HG02884 (cell line): Measurements from ENCODE around the gene MIEF2.
"Not testable (repeated sequence)": the region's sequence is repeated elsewhere in the genome, so short reads cannot be mapped to it uniquely, and the experiment has no call there.

Source experiments
- ATAC-seq: cut with Tn5 transposase; IDR thresholded peaks from one replicate; pipeline ENCODE4 v1.9.1; 2021; ENCODE audit warnings: mild to moderate bottlenecking, moderate library complexity; ENCODE audit not compliant: unreplicated experiment

Gene MIEF2

DNA sequence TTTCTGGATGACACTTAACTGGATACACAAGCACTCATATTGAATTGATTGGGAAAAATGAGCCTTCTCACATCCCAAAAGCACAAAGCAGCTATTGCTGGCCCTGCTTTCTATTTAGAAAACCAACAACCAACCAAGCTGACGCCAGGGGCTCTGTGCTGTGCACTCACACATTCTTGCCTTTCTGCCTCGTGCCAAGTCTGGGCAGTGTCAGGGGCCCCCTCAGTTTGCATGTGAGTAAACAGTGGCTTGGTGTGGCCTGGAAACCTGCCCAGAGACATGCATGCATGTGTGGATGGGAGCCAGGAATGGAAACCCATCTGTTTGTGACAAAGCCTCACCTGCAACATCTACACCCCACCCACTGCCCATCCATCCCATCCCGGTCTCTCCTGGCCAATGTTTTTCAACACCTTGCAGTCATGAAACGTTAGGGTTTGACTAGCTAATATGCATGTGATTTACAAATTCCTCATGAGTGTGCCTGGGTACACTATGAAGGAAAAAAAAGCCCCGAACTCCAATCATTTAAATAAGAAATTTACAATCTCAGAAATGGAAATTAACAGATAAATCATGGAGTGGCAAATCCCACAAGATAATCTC, 20.4 kb downstream of the MIEF2 start:
- no peak for ATAC-seq

DNA sequence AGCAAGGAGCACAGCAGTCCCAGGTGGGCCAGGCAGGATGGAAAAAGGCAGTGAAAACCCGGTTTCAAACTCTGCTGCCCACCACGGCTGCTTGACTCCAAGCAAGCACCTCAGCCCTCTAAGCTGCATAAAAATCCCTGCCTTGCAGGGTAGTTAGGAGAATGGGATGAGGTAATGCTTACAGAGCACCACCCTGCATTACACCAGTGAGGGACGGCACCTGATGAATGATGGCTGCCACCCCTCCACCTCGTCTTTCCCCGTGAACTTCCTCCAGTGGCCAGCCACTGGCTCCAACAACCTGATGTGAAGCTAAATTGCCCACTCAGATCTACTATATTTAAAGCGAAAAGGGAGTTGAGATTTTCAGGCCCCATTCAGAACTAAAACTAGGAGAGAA, 21.3 kb downstream of the MIEF2 start:
- no peak for ATAC-seq

DNA sequence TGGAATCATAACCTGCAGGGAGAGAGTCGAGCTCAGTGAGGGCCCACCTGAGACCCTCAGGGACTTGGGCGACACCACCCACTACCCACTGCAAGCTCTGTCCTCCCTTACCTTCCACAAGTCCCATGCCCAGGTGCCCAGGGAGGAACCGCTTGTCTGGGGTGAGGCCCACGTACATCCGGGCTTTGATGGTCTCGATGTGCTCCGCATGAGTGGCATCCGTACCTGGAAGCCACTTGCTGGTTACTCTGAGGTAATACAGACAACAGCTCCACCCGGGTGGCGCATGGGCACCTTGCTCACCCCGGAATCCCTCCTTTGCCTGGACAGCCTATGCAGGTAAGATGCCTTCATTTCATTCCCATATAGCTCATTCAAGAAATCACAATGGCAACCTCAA, 24.8 kb downstream of the MIEF2 start:
- no peak for ATAC-seq

DNA sequence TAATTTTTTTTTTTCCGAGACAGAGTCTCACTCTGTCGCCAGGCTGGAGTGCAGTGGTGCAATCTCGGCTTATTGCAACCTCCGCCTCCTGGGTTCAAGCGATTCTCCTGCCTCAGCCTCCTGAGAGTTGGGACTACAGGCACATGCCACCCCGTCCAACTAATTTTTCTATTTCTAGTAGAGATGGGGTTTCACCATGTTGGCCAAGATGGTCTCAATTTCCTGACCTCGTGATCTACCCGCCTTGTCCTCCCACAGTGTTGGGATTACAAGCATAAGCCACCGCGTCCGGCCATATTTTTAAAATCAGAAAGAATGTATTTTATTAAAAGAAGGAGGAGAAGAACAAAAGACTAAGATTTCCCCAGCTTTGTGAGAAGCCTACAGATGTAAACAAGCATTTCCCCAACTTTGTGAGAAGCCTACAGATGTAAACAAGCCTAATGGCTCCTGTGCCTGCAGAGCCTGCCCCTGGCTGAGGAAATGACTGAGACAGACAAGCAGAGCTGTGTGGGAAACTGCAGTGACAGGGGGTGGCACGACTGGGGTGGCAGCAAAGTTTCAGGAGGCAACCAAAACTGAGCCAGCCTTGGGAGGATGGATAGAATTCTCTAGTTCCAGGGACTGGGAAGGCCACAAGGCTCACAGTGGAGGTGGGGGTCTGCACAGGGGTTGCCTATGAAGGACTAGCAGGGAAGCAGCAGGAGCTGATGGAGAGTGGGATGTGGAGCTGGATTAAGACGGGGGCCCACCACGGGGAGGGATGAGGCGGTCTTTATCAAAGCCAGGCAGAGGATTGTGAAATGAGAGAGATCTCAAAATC, 31.5 kb downstream of the MIEF2 start:
- no peak for ATAC-seq

DNA sequence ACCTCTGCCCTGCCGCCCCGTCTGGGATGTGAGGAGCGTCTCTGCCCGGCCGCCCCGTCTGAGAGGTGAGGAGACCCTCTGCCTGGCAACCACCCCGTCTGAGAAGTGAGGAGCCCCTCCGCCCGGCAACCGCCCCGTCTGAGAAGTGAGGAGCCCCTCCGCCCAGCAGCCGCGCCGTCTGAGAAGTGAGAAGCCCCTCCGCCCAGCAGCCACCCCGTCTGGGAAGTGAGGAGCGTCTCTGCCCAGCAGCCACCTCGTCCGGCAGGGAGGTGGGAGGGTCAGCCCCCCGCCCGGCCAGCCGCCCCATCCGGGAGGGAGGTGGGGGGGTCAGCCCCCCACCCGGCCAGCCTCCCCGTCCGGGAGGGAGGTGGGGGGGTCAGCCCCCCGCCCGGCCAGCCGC, 37.6 kb downstream of the MIEF2 start:
- ATAC-seq: not testable (repeated sequence)

DNA sequence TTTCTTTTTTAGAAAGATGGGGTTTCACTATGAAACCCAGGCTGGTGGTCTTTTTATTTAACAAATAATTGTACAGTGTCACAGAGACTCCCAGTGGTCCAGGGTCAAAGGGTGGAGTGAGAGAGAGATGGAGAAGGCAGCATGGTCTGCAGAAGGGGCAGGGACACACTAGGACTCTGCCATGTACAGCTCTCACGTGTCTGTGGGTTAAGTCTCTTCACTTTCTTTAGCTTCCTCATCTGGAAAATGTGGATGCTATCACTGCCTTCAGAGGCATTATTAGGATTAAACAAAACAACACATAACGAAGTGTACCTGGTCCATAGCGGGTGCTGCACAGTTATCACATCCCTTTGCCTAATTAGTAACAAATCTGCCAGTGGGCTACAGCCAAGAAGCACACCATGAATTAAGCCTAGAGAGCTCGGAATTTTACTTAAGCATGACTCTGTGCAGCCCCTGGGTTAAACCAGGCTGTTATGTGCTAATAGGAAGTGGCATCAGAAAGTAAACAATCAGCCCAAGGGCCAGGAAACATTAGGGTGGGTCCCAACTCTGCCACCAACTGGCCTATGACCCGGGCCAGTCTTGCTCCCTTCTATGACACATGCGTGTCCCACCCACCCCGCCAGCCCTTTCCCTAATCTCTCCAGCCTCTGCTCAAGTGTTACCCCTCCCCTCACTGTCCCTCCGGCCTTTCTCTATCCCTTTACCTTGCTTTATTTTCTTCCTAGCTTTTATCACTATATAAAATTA, 40.4 kb downstream of the MIEF2 start:
- no peak for ATAC-seq

DNA sequence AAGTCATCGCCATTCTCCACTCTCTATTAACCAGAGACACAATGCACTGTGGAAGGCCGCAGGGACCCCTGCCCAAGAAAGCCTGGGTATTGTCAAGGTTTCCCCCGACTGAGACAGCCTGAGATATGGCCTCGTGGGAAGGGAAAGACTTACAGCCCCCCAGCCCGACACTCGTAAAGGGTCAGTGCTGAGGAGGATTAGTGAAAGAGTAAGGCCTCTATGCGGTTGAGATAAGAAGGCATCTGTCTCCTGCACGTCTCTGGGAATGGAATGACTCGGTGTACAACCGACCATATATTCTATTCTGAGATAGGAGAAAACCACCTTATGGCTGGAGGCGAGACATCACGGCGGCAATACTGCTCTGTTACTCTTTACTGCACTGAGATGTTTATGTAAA, 42.7 kb downstream of the MIEF2 start:
- not testable (repeated sequence) for ATAC-seq

DNA sequence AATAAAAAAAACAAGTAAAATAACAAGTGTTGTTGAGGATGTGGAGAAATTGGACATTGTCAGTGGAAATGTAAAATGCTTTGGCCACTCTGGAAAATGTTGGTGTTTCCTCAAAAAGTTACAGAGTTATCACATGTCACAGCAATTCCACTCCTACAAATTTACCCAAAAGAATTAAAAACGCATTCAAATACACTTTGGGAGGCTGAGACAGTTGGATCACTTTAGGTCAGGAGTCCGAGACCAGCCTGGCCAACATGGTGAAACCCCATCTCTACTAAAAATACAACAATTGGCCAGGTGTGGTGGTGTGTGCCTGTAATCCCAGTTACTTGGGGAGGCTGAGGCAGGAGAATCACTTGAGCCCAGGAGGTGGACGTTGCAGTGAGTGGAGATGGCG, 48.7 kb downstream of the MIEF2 start:
- no peak for ATAC-seq

DNA sequence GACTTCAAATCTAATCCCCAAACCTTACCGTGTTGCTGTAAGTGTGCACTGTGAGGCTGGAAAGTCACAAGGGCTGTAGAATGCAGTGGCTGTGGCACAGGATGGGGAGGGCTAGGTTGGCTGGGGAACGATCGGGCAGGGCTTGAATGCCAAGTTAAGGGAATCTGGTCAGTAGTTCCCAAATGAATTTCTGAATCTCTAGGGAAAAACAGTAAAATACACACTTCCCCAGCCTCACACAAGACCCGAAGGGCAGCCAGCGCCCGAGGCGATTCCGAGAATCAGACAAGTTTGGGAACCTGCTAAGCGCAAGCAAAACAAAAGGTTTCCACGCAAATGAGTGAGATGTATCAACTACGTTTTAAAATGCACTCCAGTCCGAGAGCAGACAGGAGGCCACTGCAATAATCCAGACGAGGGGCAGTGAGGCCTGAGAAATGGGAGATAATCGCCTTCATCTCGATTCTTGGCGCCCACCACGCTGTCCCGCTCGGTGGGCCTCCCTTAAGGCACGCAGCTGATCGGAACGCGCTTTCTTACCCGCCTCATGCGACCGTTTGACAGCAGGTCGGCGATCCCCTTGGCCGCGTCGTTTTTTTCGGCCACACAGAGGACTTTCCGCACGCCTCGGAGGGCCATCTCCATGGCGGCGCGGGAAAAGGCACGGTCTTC, 53.7 kb downstream of the MIEF2 start:
- no peak for ATAC-seq

DNA sequence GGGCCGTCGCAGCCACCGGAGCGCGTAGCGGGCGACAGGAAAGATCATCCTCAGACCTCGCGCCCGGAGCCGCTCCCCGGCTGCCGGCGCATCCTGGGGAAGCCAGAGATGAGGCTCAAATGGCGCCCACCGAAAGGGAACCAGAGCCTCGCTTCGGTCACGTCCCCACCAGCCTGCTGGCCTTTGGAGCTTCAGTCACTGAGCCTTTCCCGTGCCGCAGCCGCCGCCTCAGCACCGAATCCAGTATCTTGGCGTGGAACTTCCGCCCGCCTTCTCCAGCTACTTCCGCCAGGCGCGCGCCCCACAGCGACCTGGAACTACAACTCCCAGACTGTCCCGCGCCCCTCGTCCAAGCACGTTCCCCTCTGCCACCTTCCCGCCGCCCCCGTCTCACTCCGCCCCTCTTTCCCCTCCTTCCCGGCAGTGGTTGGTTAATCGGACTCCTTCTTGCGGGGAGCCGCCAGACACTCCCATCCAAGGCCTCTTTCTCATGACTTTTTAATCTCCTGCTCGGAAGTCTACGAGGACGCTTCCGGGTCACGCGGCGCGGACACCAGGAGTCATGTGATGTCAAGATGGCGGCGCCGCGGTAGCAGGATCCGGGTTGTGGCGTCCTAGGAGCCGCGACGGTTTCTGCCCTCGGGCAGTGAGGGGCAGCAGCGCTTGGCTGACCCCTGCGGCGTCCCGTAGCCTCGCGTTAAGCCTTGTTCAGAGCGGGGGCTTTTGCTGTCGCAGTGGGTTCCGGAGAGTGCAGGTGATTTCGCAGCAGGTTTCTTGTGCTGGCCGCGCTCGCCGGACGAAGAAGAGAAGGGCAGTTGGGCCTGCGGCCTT, 54.5 kb downstream of the MIEF2 start, which contains the start of the genes SMCR8 and TOP3A:
TSS of gene SMCR8 (plus strand) at position 563 of the 831 bp plus-strand sequence. CDS start 497 bp downstream, outside the sequence.
TSS of gene TOP3A (minus strand) at position 264 of the 831 bp plus-strand sequence. CDS start at position 48, 216 bp downstream.
- peak; percentile 79 for ATAC-seq

DNA sequence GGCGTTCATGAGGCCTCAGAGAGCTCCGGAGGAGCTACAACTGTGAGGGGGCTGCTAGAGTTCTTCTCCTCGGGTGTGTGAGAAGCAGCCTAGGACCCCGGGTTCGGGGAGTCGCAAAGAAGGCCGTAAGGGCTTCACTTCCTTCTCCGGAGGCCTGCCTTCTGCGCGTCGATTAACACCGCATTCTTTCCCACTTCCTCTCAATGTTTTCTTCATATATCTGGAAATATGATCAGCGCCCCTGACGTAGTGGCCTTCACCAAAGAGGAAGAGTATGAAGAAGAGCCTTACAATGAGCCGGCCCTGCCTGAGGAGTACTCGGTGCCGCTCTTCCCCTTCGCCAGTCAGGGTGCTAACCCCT, 55.1 kb downstream of the MIEF2 start:
- no peak for ATAC-seq

DNA sequence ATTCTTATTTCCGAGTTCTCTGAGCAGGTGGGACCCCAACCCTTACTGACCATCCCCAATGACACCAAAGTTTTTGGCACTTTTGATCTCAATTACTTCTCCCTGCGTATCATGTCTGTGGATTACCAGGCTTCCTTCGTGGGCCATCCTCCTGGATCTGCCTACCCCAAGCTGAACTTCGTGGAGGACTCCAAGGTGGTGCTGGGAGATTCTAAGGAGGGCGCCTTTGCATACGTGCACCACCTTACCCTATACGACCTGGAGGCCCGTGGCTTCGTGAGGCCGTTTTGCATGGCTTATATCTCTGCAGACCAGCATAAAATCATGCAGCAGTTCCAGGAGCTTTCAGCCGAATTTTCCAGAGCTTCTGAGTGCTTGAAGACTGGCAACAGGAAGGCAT, 55.5 kb downstream of the MIEF2 start:
- ATAC-seq: no peak
